ENCODE data around the gene CARMIL1.

The CARMIL1 gene

DNA sequence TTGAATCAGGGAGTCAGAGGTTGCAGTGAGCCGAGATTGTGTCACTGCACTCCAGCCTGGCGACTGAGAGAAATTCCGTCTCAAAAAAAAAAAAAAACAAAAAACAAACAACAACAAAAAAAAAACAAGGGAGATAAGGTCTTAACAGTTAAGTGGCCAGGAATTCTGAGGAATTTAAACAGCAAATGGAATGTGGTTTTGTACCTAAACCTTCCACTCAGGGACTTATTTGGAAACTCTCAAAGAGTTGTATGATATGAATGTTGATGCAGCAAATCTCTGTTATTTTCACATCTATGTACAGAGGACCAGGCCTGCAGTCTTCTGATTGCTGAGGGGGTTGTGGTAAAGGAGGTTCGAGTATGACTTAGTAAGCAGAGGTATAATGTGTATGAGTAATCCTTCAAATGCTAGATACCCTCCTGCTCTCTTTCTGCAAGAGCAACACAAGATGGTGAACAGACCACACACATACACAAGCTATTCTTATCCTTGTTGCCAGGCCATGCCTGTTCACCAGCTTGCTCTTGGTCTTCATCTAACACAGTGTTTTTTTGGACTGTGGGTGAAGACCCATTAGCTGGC, 197.9 kb downstream of the CARMIL1 start:
- DNase-seq (ENCODE audit: low spot score) = peak; percentile 70

DNA sequence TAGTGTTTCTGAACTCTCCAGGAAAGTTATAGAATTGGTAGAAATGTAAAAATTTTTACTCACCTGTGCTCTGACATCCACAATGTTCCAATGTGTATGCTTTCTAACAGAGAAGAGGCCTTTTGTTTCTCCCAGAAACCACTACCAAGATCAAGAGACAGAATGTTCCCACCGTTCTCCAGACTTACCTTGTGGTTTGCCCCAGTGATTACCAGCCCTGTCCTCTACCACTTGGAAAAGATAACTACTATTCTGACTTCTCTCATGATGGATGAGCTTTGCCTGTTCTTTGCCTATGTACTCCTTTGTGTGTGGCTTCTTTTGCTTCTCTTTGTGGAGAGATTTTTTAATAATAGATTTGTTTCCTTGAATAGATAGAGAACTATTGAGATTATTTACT, 199.8 kb downstream of the CARMIL1 start:
- no peak for DNase-seq (ENCODE audit: low spot score)

DNA sequence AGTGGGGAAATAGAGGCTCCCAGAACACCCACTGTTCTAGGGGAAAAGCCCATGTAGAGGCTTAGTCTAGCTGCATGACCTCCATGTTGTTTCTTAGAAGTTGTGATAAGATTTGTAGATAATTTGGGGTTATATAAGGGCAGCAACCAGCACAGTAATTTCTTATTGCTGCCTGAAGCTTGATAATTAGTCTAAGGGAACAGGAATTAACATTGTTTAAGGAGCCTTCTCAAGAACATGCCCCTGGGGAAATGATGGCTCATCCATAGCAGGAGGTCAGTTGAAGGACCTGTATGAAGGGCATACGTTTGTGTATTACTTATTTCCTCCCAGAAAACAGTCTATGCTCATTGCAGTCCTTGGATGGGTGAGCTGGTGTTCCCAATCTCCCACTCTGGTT, 202.1 kb downstream of the CARMIL1 start:
- DNase-seq (ENCODE audit: low spot score) = no peak

DNA sequence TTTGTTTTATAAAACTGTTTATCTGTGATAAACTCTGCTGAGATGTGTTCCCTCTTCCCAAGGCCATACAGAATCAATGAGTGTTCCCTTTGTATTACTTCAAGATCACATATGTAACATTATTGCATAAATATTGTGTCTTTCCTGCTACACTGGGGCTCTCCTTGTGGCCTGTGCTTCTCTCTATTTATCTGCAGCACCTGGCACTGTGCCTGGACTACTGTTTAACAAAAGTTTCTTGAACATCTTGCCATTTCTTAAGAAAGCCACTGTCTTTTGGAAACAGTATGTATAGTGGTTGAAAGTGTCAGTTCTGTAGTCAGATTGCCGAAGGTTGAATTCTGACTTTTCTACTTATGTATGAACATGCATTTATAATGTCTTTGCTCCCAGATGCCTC, 203.8 kb downstream of the CARMIL1 start:
- DNase-seq (ENCODE audit: low spot score) = no peak

DNA sequence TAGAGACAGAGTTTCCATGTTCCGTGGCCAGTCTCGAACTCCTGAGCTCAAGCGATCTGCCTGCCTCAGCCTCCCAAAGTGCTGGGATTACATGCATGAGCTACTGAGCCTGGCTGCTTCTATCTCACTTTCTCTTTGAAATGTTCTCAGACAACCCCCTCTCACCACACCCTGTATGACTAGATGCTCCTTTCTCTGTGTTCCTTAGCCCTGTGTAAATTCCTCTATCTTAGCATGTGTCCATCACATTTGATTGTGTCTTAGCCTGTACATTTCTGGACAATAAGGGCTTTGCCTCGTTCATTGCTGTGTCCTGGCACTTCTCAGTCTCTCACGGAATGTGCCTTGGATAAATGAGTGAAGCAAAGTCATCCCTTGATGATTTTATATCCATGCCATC, 204.8 kb downstream of the CARMIL1 start:
- DNase-seq (ENCODE audit: low spot score) = no peak

DNA sequence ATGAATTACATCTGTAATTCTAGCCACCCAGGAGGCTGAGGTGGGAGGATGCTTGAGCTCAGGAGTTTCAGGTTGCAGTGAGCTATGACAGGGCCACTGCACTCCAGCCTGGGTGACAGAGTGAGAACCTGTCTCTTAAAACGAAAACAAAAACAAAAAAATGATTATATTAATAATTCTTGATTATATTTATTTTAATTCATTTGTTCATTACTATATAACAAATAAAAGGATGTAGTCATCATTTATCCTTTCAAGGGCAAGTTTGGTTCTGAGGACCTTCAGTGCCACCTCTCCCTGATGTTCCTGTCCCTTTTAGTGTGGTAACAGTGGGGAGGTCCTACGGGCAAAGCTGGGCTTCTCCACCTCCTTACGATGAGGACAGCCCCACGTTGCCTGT, 205.7 kb downstream of the CARMIL1 start:
- DNase-seq (ENCODE audit: low spot score) = no peak

DNA sequence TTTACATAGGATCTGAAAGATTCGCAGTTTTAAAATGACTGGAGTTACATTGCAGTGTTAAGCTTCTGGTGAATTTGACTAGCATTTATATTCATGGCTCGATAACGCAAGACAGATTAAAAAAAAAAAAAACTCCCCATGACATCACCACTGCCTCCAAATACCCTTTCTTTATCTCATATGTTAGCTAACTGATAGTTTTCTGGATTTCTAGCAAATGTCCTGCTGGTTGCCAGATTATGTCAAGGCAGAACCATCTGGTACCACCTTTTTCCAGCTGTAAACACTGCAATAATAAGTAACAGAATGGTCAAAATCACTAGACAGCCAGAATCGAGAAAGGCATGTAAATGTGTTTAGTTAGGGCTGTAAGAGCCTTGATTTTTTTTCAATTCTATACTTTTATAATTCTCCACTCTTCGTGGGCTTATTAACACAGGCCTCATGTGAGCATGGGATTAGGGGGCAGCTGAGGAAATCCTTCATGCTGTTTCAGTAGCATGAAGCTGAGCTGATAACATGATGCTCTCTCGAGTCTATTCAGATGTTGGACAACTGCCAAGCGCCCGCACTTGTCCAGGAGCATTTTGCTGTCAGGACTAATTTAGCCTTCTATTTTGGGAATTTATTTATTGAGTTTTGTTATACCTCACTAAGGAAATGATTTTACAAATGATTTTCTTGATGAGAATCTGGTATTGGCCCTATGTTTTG, 206.8 kb downstream of the CARMIL1 start:
- DNase-seq (ENCODE audit: low spot score) = no peak

DNA sequence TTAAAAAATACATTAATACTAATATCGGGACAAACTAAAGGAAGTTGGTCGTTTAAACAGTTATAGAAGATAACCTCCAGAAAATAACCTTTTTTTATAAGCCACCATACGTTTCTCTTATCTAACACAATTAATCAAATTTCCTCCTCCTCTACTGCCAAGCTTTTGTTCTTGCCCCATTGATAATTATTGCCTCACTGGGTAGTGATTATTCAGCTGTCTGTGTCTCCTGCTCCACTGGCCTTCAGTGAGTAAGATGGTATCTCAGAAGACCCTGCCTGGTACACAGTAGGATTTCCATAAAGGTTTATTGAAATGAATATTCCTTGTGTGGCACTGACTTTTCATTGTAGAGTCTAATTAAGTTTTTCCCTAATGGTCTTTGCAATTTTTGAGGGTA, 207.4 kb downstream of the CARMIL1 start:
- no peak for DNase-seq (ENCODE audit: low spot score)

DNA sequence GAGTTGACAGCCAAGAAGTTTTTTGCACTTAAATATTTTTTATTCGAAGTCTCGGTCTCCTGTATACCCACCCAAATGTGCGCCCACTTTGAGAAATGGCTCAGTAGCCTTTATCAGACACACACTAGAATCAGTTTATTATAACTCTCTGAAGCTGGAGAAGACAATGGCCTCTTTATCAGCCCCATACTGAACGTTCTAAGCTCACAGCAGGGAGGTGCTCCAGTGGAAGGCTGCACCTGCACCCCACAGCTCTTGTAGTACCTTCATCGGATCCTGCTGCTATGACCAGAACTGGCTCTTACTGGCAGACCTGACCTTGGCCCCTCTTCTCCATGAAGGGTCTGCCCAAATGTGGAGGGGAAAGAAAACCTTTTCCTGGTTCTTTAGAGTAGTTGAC, 207.8 kb downstream of the CARMIL1 start:
- DNase-seq (ENCODE audit: low spot score) = no peak

DNA sequence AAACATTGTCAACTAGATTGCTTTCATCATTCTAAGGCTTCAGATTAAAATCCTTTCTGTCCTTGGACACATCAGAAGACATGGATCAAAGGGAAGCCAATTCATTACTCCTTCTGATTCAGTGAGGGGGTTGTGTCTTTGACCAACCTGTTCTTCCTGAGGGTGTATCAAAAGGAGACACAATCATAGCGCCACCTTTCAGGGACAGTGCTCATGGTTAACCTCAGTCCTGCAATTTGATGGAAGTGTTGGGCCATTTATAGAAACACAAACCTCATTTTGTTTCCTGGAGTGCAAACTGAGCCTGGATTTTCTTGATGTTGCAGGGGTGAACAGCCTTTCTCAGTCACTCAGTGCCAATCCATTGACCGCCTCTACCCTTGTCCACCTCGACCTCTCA, 209.0 kb downstream of the CARMIL1 start:
- no peak for DNase-seq (ENCODE audit: low spot score)

DNA sequence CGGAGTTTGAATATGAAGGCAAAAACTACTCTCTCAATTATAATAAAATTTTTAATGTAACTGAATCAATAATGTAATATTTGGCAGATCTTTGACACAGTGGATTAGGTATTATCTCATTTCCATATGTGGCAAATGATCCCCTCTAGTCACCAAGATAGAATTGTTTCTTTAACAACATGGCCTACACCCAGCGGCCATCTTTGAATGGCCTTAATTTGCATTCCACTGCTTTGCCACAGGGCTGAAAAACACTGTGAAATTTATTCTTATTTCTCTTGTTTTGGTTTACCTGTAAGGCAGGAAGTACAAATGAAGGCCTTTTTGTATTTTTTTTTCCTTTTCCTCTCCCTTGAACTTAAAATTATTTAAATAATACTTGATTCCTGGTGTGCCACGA, 210.2 kb downstream of the CARMIL1 start:
- DNase-seq (ENCODE audit: low spot score) = no peak

DNA sequence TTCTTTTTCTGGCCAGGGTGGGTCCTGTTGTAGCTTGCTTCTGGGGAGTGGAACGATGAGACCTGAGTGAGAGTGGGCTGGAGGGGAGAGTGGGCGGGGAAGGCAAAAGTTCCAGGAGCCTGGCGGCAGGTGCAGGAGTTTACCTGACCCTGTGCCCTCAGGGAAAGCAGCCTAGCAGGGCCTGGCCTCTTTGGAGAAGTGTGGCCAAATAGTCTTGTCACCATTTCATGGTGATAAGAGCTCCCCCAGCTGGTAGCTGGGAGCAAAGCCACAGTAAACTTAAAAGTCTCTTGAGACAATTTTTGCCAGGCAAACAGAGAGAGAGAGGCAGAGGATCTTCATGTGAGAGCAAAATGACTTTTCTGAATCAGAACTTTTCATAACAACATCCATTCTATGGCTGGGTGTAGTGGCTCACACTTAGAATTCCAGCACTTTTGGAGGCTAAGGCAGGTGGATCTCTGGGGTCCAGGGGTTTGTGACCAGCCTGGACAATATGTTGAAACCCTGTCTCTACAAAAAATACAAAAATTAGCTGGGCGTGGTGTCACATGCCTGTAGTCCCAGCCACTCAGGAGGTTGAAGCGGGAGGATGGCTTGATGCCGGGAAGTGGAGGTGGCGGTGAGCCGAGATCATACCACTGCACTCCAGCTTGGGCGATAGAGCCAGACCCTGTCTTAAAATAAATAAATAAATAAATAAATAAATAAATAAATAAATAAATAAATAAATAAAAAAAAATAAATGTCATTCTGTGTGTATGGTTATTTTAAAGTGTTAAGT, 211.0 kb downstream of the CARMIL1 start:
- peak; percentile 83 for DNase-seq (ENCODE audit: low spot score)

DNA sequence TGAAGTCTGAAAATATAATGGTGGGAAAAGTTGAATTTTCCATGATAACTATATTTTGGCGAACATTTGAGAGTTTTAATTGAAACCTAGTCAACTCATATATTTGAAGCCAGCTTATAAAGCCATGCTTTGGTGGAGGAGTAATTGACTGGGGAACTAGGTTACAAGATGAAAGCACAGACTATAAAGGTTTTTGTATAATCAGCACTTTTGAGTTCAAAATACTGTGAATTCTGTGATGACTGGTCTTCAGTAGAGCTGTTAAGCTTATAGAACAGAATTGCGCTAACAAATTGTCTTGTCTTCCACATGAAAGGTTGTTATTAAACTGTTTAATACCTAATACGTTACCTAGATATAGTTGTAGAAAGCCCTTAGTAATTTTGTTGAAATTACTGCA, 213.8 kb downstream of the CARMIL1 start:
- no peak for DNase-seq (ENCODE audit: low spot score)

DNA sequence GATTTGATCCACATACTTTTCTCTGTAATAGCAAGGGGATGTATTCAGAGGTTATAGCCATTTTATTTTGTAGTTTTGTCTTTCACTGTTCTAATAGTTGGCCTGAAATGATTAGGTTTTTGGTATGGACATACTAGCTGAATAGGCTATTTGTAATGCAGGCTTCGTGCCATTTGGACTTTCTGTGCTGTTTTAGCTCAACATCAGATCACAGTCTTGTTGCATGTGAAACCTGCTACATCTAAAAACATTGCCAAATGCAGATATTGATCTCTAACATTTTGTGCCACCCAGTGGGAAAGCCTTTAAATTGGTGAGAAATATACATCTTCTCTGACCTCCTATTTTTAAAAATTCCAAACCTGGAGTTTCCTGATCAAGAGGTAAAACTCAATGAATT, 215.3 kb downstream of the CARMIL1 start:
- DNase-seq (ENCODE audit: low spot score) = no peak

DNA sequence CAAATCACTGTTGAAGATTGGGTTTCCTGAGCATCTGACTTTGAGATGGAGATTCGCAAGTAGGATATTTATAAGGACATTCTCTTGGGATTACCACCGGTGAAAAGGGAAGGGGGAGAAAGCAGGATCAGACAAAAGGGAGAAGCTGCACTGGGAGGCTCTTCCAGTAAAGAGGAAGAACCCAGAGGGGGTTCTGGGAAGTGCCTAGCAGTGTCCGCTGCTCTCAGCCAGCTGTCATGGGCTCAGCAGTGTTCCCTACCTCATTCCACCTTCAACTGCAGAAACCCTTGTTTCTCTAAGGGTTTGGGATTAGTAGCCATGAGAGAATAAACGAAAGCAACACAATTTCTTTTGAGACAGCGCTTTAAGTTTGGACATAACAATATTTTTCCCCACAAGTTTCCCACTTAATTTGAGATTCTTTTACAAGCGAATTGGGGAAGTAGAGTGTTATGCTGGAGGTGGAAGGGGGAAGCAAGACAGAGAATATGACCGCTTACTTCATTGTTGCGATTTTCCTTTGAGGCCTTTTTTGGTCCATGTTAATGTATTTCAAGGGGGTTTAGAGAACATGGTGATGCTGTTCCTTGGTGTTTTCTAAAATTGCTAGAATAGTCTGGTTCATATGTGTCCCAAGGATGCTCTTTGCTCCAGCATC, 218.3 kb downstream of the CARMIL1 start:
- DNase-seq (ENCODE audit: low spot score) = no peak

DNA sequence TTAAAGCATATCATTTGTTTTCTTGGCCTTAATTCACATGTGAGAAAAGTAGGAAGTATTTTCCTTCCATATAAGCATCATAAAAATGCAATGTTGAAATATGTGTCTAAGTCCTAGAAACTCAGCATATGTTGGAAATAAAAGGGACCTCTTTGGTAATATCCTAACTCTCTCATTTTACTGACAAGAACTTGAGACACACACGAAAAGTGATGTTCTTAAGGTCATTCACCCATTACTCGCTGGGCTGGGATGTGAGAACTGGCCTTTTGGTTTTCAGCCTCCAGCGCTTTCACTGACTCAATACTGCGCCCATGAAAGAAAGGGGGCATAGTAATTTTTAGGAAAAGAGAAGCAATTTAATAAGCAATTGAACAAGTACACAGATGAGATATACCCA, 219.3 kb downstream of the CARMIL1 start:
- DNase-seq (ENCODE audit: low spot score) = no peak

DNA sequence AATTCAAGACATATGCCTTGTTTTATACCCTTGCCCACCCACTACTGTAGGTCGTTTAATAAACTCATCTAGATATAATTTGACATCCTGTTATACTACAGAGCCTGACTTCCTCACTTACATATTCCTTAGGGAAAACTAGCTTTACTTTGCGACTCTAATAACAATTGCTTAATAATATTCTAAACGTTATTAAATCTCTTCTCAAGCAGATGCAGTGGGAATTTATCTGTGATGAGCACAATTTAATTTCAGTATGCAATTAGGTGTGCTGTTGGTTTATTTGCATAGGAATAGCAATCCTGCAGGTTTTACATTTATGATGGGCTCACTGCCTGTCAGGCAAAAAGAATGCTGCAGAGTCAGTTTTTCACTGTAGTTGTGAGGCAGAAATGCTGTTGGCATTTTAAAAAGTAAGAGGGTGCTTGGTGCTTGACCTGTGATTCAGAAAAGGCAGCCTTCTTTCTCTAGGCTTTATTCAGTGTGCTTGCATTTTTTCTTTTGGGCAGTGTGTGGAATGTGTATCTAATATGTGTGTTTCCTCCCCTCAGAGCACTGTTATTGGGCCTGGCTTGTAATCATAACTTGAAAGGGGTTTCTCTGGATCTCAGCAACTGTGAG, 220.6 kb downstream of the CARMIL1 start:
- DNase-seq (ENCODE audit: low spot score) = peak; percentile 52

DNA sequence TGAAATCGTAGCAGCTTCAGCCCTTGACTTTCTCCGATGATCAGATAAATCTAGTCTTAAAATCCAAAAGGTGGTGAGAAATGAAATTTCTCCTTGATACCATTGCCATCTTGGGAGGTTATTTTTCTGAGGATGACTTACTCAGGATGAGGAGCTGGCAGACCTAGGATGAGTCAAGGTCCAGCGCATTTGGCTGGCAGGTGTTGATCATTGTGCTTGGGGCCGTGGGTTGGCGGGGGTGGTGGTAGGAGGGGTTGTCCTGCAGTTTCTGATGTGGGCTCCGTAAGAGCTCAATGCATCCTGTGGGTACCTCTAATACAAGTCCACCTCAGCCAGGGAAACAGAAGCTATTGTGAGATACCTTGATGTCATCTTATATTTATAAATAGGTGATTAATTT, 224.5 kb downstream of the CARMIL1 start:
- peak; percentile 15 for DNase-seq (ENCODE audit: low spot score)

DNA sequence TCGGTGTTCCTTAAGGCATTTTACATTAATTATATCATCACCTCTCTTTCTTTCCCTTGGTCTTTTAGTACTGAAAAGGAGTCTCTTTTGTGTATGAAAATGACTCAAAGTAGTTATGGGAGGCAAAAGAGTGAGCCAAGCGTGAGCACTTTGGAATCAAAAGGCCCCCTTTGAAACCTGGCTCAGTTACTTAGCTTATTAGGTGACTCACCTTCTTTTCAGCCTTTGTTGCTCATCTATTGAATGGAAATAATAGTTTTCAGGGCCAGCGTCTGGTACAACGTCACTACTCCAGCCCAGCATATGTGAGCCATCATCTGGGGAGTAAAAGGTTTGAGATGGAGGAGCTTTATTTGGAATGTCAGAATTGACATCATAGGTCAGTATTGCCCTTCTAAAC, 225.5 kb downstream of the CARMIL1 start:
- no peak for DNase-seq (ENCODE audit: low spot score)

DNA sequence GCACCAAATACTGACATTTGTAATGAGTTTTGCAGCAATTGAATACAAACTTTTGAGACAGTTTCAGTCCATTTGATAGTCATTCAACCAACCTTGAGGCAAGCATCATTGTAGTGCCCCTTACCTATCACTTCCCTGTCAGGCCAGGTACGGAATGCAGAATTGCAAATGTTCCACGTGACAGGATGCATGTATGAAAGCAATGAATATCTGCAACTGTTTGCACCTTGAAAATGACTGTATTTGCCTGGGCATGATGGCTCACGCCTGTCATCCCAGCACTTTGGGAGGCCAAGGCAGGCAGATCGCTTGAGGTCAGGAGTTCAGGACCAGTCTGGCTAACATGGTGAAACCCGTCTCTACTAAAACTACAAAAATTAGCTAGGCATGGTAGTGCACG, 226.8 kb downstream of the CARMIL1 start:
- no peak for DNase-seq (ENCODE audit: low spot score)

DNA sequence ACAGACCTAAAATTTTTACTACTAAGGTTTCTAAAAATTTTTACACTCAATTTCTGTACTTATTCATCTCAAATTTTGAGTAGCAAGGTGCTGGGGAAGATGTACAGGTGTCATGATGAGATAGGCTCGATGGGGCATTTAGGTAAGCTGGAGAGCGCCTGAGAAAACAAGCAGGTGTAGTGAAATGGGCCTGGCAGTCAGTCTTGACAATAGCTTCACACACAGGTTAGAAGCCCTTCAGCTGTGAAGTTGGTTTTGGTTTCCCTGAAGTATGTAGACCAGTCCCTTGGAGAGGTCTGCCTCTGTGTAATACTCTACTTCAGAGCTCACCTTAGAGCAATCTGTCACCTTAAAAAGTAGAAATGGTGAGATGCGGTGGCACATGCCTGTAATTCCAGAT, 228.9 kb downstream of the CARMIL1 start:
- DNase-seq (ENCODE audit: low spot score) = no peak

DNA sequence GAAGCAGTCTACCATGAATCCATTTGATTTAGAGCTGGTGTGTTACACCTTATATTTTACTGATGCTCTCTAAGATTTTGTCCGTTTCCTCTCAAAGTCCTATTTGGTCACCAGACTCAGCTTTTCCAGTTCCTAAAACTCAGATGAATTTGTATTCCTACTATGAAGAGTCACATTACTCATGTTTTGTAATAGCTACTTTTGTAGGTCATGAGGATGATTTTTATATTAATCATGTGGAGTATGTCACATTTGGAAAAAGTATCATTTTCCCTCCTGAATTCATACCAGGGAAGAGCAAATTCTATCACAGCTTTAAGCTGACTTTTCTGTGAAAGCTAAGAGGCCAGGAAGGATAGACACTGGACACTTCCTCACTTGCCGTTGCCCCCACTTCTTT, 232.2 kb downstream of the CARMIL1 start:
- no peak for DNase-seq (ENCODE audit: low spot score)

All from kidney tubule cell (primary cell).